Heart left ventricle (tissue), 13 donors: ENCODE measurements around the gene HLA-E.

Experiments used
- POLR2A ChIP-seq, 2 donors: fragments of 450-650 bp; IDR thresholded peaks; one replicate each; pipeline ENCODE4 v1.6.1; 2017; ENCODE audit warnings: antibody characterized with exemption in 2 of 2, mild to moderate bottlenecking in 2 of 2, moderate library complexity in 2 of 2
- TF ChIP-seq, protein P1 (sequence below), 12 donors: fragments of 200-600 bp; sonication (generic) in 4 of 12; IDR thresholded peaks; one replicate each; pipeline versions ENCODE4 v1.5.0 to v1.8.0; 2018 to 2022; ENCODE audit warnings: antibody characterized with exemption in 12 of 12, mild to moderate bottlenecking in 5 of 12
- donor health status: ischemic (EF 13 %, LVEDD 7.1; RV severe dilation, severe dysfunction).
- donor health status: DM: no; HTN: yes; CAD: no.
- donor health status: DM: no; HTN: no; CAD: no.
- donor health status: ischemic (EF 25% LVEDD 6.9; RV normal size, moderate dysfunction).
- donor health status: ischemic (EF 25% LVEDD 5.7; RV mildly dilated, moderate dysfunction).
- donor health status: ischemic (EF 35%, LVEDD 5.7; RV mildly dilated, moderate dysfunction).
- donor health status: nonischemic (EF 11% LVEDD 7.7; RV severe dilation, severe dysfunction).
- donor health status: DM: yes; HTN: yes; CAD: no.
- donor health status: PGD.
- donor health status: ischemic (EF 29% LVEDD 5.4; RV normal size, mild dysfunction).
- donor health status: nonischemic (EF 23%, LVEDD 6.1; RV moderate dilation, normal function).

DNA sequence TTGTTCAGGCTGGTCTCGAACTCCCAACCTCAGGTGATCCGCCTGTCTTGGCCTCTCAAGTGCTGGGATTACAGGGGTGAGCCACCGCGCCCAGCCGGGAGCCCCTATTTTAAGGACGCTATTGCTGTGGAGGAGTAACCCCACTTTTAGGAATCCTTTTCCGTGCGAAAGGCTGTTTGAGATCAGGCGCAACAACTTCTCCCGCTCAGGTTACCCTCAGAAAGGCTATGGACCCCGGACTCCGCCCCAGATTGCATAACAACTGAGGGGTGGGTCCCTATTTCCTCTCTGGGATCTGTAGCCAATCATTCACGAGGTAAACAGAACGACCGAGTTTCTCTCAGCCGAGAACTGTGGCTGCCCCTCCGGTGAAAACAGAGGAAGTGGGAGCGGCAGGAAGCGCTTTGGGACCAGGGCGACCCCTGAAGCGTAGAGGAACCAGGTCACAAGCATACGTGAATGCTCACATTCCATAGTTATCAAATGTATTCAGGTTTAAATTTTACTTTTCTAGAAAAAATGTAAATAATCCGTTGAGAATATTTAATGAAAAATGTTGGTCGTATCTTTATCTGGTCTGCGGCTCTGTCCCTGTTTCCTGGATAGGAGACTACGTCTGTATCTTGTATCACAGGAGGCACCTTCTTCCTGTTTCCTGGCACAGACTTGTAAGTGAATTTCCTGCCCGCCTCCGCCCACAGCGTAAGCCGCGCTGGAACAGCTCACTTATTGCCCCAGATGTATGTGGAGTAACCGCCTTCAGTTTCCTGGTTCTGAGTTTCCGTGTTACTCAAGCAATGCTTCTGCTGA lies 26.8 kb downstream of the HLA-E start:
- TF ChIP-seq, protein P1, sequence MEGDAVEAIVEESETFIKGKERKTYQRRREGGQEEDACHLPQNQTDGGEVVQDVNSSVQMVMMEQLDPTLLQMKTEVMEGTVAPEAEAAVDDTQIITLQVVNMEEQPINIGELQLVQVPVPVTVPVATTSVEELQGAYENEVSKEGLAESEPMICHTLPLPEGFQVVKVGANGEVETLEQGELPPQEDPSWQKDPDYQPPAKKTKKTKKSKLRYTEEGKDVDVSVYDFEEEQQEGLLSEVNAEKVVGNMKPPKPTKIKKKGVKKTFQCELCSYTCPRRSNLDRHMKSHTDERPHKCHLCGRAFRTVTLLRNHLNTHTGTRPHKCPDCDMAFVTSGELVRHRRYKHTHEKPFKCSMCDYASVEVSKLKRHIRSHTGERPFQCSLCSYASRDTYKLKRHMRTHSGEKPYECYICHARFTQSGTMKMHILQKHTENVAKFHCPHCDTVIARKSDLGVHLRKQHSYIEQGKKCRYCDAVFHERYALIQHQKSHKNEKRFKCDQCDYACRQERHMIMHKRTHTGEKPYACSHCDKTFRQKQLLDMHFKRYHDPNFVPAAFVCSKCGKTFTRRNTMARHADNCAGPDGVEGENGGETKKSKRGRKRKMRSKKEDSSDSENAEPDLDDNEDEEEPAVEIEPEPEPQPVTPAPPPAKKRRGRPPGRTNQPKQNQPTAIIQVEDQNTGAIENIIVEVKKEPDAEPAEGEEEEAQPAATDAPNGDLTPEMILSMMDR (IDR thresholded peaks at IDR 0.05) = peak in 1 of 12 donors; percentile 5
- peak in 1 of 2 donors; percentile 61 for TF ChIP-seq POLR2A (IDR thresholded peaks at IDR 0.05)
